H1 (cell line): Measurements from ENCODE around the gene PRXL2B. TPM values are rescaled to one million over a fixed set of nuclear protein-coding genes. Genes with fewer than 3 reads are reported as not detected.

Source experiments
- CTCF ChIA-PET: fragments of 300-600 bp; sonication (Branson Sonifier 250); formaldehyde crosslinking; loops from one replicate; lab custom pipeline; 2021; ENCODE audit not compliant: partially characterized antibody; lab: Charles Lee
- POLR2A ChIA-PET: fragments of 300-600 bp; sonication (Branson Sonifier 250); formaldehyde crosslinking; loops from one replicate; lab custom pipeline; 2021; ENCODE audit warnings: inconsistent platforms; ENCODE audit not compliant: partially characterized antibody; lab: Charles Lee
- DNase-seq, 2 experiments: peaks; one replicate each; pipeline versions ENCODE4 v3.0.0 to v3.0.0-alpha.2; 2010 to 2022; ENCODE audit warnings: low spot score in 2 of 2, low read depth in 1 of 2, mixed read lengths in 1 of 2
- FAIRE-seq: peaks from 2 replicates; lab custom pipeline; 2011; peaks lifted over from hg19 to GRCh38; lab: Jason Lieb, UNC
- H2AFZ ChIP-seq: 2 replicates; pipeline ENCODE4 v1.8.1; 2012; ENCODE audit warnings: low read length, inconsistent platforms
- H2AK5ac ChIP-seq: 2 replicates; pipeline ENCODE4 v1.6.1; 2013; ENCODE audit warnings: low read depth, low read length
- H2BK120ac ChIP-seq: replicated peaks from 2 replicates; pipeline ENCODE3; 2013; ENCODE audit warnings: low read depth, low read length, inconsistent platforms
- H2BK12ac ChIP-seq: 2 replicates; pipeline ENCODE4 v1.6.1; 2013; ENCODE audit warnings: low read depth, low read length
- H2BK15ac ChIP-seq: 2 replicates; pipeline ENCODE4 v1.6.1; 2013; ENCODE audit warnings: low read length
- H2BK20ac ChIP-seq: 2 replicates; pipeline ENCODE4 v1.6.1; 2013; ENCODE audit warnings: low read length
- H2BK5ac ChIP-seq: 2 replicates; pipeline ENCODE4 v1.6.1; 2013; ENCODE audit warnings: low read depth, low read length
- H3K14ac ChIP-seq: 2 replicates; pipeline ENCODE4 v1.6.1; 2013; ENCODE audit warnings: inconsistent platforms; ENCODE audit not compliant: insufficient read length
- H3K18ac ChIP-seq: 2 replicates; pipeline ENCODE4 v1.6.1; 2013; ENCODE audit warnings: low read length; ENCODE audit errors: extremely low read depth
- H3K23ac ChIP-seq: 2 replicates; pipeline ENCODE4 v1.6.1; 2013; ENCODE audit warnings: inconsistent platforms; ENCODE audit not compliant: insufficient read length
- H3K23me2 ChIP-seq: 2 replicates; pipeline ENCODE4 v1.6.1; 2013; ENCODE audit warnings: low read depth, low read length
- H3K27ac ChIP-seq: 2 replicates; pipeline ENCODE4 v1.6.1; 2011; ENCODE audit warnings: low read depth, low read length, inconsistent platforms
- H3K27me3 ChIP-seq, 4 experiments: replicated peaks in 1 of 4; 1 replicate in 1 of 4; 2 replicates in 3 of 4; pipeline versions ENCODE4 v1.6.1 to v1.8.1; 2011 to 2013; ENCODE audit warnings: low read length in 3 of 4, mild to moderate bottlenecking in 3 of 4, inconsistent platforms in 2 of 4, mixed read lengths in 2 of 4, moderate library complexity in 1 of 4; ENCODE audit not compliant: control insufficient read depth in 3 of 4, insufficient read depth in 3 of 4; ENCODE audit errors: extremely low read depth in 1 of 4
- H3K36me3 ChIP-seq, 4 experiments: 2 replicates each; pipeline versions ENCODE4 v1.6.1 to v1.8.1; 2011 to 2013; ENCODE audit warnings: mild to moderate bottlenecking in 4 of 4, low read length in 3 of 4, moderate library complexity in 2 of 4, control low read depth in 1 of 4, inconsistent platforms in 1 of 4; ENCODE audit not compliant: insufficient read depth in 4 of 4, control insufficient read depth in 2 of 4
- H3K4ac ChIP-seq: replicated peaks from 2 replicates; pipeline ENCODE3; 2013; ENCODE audit warnings: low read length, low read depth, mixed read lengths, inconsistent platforms; ENCODE audit not compliant: insufficient read length
- H3K4me1 ChIP-seq, 4 experiments: replicated peaks in 1 of 4; 1 replicate in 1 of 4; 2 replicates in 3 of 4; pipeline versions ENCODE4 v1.6.1 to v1.8.1; 2011 to 2013; ENCODE audit warnings: low read length in 3 of 4, inconsistent platforms in 2 of 4, mixed read lengths in 1 of 4; ENCODE audit not compliant: insufficient read depth in 4 of 4, control insufficient read depth in 3 of 4
- H3K4me2 ChIP-seq, 2 experiments: 2 replicates each; pipeline versions ENCODE4 v1.6.1 to v1.8.1; 2011 to 2013; ENCODE audit warnings: low read depth in 2 of 2, low read length in 2 of 2, control low read depth in 1 of 2, inconsistent platforms in 1 of 2, mild to moderate bottlenecking in 1 of 2; ENCODE audit not compliant: insufficient read depth in 1 of 2
- H3K4me3 ChIP-seq, 4 experiments: fragments of 200-600, 300-600 bp in 1 of 4; sonication (generic), shearing (Covaris generic), sonication (Bioruptor Twin) in 1 of 4; 2 replicates each; pipeline versions ENCODE4 v1.5.1 to v1.8.1; 2011 to 2016; ENCODE audit warnings: low read length in 4 of 4, low read depth in 3 of 4, control low read depth in 2 of 4, inconsistent platforms in 2 of 4, mild to moderate bottlenecking in 2 of 4, mixed read lengths in 1 of 4, moderate library complexity in 1 of 4; ENCODE audit not compliant: insufficient read depth in 2 of 4; ENCODE audit errors: extremely low read depth in 1 of 4
- H3K56ac ChIP-seq: replicated peaks from 2 replicates; pipeline ENCODE3; 2013; ENCODE audit warnings: low read depth, mild to moderate bottlenecking, mixed read lengths, low read length, inconsistent platforms; ENCODE audit not compliant: insufficient read length
- H3K79me1 ChIP-seq: 2 replicates; pipeline ENCODE4 v1.6.1; 2013; ENCODE audit warnings: low read depth, low read length, control low read depth
- H3K79me2 ChIP-seq, 2 experiments: 2 replicates each; pipeline versions ENCODE4 v1.6.1 to v1.8.1; 2012 to 2013; ENCODE audit warnings: low read length in 2 of 2, mild to moderate bottlenecking in 2 of 2, inconsistent platforms in 1 of 2; ENCODE audit not compliant: insufficient read depth in 2 of 2, control insufficient read depth in 1 of 2
- H3K9ac ChIP-seq, 4 experiments: replicated peaks in 1 of 4; 1 replicate in 1 of 4; 2 replicates in 3 of 4; pipeline versions ENCODE4 v1.6.1 to v1.8.1; 2011 to 2013; ENCODE audit warnings: low read depth in 3 of 4, low read length in 3 of 4, control low read depth in 2 of 4, mild to moderate bottlenecking in 2 of 4, moderate library complexity in 2 of 4, inconsistent platforms in 1 of 4; ENCODE audit errors: extremely low read depth in 1 of 4
- H3K9me3 ChIP-seq, 2 experiments: 2 replicates each; pipeline versions ENCODE4 v1.6.1 to v1.8.1; 2012 to 2013; ENCODE audit warnings: mild to moderate bottlenecking in 2 of 2, moderate library complexity in 2 of 2, control low read depth in 1 of 2, inconsistent platforms in 1 of 2, low read depth in 1 of 2, low read length in 1 of 2, mixed read lengths in 1 of 2; ENCODE audit not compliant: insufficient read depth in 2 of 2
- H4K20me1 ChIP-seq, 2 experiments: replicated peaks in 1 of 2; 2 replicates each; pipeline versions ENCODE3 to v1.8.1; 2011 to 2013; ENCODE audit warnings: inconsistent platforms in 2 of 2, low read length in 2 of 2, mild to moderate bottlenecking in 1 of 2; ENCODE audit not compliant: insufficient read depth in 2 of 2, control insufficient read depth in 1 of 2
- H4K5ac ChIP-seq: 2 replicates; pipeline ENCODE4 v1.6.1; 2013; ENCODE audit warnings: low read length, low read depth, mixed read lengths, inconsistent platforms; ENCODE audit not compliant: insufficient read length
- H4K8ac ChIP-seq: 2 replicates; pipeline ENCODE4 v1.8.0; 2013; ENCODE audit warnings: mild to moderate bottlenecking, moderate library complexity, low read length, inconsistent platforms; ENCODE audit not compliant: insufficient read depth; ENCODE audit errors: extremely low read depth
- H4K91ac ChIP-seq: replicated peaks from 2 replicates; pipeline ENCODE3; 2013; ENCODE audit warnings: low read length, mixed read lengths, inconsistent platforms; ENCODE audit not compliant: insufficient read length
- BRCA1 ChIP-seq: IDR thresholded peaks from 2 replicates; pipeline ENCODE4 v1.6.1; 2012; ENCODE audit warnings: low read depth, low read length, improper control_type of control experiment
- CEBPB ChIP-seq: IDR thresholded peaks from 2 replicates; pipeline ENCODE4 v1.6.1; 2012; ENCODE audit warnings: low read depth, low read length
- EGR1 ChIP-seq: IDR thresholded peaks from 2 replicates; pipeline ENCODE4 v1.6.1; 2011; ENCODE audit warnings: low read depth, low read length, borderline replicate concordance
- HDAC6 ChIP-seq: IDR thresholded peaks from one replicate; pipeline ENCODE4 v1.7.1; 2012; ENCODE audit warnings: low read depth, mild to moderate bottlenecking, inconsistent platforms, low read length, moderate library complexity
- MAFK ChIP-seq: IDR thresholded peaks from 2 replicates; pipeline ENCODE4 v1.6.1; 2012; ENCODE audit warnings: low read depth, mild to moderate bottlenecking, improper control_type of control experiment, low read length
- PHF8 ChIP-seq: fragments of 200-600 bp; sonication (generic); conservative IDR thresholded peaks from 2 replicates; pipeline ENCODE4 v1.7.1; 2012; ENCODE audit warnings: low read depth, mild to moderate bottlenecking, inconsistent platforms, low read length, moderate library complexity
- POLR2AphosphoS5 ChIP-seq: IDR thresholded peaks from 2 replicates; pipeline ENCODE4 v1.6.1; 2011; ENCODE audit warnings: low read depth, low read length
- POU5F1 ChIP-seq: IDR thresholded peaks from 2 replicates; pipeline ENCODE4 v1.6.1; 2011; ENCODE audit warnings: low read depth, mild to moderate bottlenecking, low read length, moderate library complexity
- RAD21 ChIP-seq, 2 experiments: IDR thresholded peaks in 1 of 2; conservative IDR thresholded peaks in 1 of 2; 2 replicates each; pipeline ENCODE4 v1.6.1; 2011; ENCODE audit warnings: low read depth in 2 of 2, low read length in 2 of 2, improper control_type of control experiment in 1 of 2, inconsistent platforms in 1 of 2, mild to moderate bottlenecking in 1 of 2, moderate library complexity in 1 of 2
- TAF1 ChIP-seq: IDR thresholded peaks from 2 replicates; pipeline ENCODE4 v1.6.1; 2011; ENCODE audit warnings: mild to moderate bottlenecking, low read depth, low read length
- ZNF274 ChIP-seq: IDR thresholded peaks from 2 replicates; pipeline ENCODE4 v1.7.0; 2012; ENCODE audit warnings: low read length, borderline replicate concordance; ENCODE audit errors: extremely low read depth
- WGBS, 2 experiments: shearing (Covaris generic) in 1 of 2; methylation state at CpG; one replicate each; pipeline versions ENCODE4 v1.1.6 to v1.1.7; 2013 to 2015; ENCODE audit warnings: low lambda C conversion rate in 2 of 2, mixed read lengths in 2 of 2, inconsistent platforms in 1 of 2, low coverage in 1 of 2, missing lambda C conversion rate in 1 of 2; ENCODE audit not compliant: insufficient replicate concordance in 2 of 2, insufficient coverage in 1 of 2, insufficient read length in 1 of 2; ENCODE audit errors: extremely low coverage in 1 of 2, missing lambda C conversion rate in 1 of 2; 5-methylcytosine and 5-hydroxymethylcytosine counted together
- polyA plus RNA-seq, 7 experiments: library from polyadenylated mRNA; depleted of rRNA in 3 of 7; stranded (reverse) in 5 of 7; unstranded in 2 of 7; fragments of >200 nt in 5 of 7; fragments of 200-250 nt in 2 of 7; gene quantifications; 1 replicate in 5 of 7; 2 replicates in 1 of 7; 4 replicates in 1 of 7; pipeline versions ENCODE4 v1.2.1 to v1.2.3, GENCODE V29; 2011 to 2013; ENCODE audit warnings: missing spikeins in 2 of 7, mixed read lengths in 2 of 7
- total RNA-seq: library from RNA; stranded (reverse); fragmentation: NEBNext Ultra II Directional; extraction: Animal tissue kit (Norgen Biotek cat#: 25700); gene quantifications from 2 replicates; pipeline ENCODE4 v1.2.1, GENCODE V29; 2021

PRXL2B gene
- total and polyA plus RNA-seq, 2 of the 8 experiments (the other 6 are each of a cell fraction or from before 2014, with no cell fraction given): 35.3 to 46.0 TPM

DNA sequence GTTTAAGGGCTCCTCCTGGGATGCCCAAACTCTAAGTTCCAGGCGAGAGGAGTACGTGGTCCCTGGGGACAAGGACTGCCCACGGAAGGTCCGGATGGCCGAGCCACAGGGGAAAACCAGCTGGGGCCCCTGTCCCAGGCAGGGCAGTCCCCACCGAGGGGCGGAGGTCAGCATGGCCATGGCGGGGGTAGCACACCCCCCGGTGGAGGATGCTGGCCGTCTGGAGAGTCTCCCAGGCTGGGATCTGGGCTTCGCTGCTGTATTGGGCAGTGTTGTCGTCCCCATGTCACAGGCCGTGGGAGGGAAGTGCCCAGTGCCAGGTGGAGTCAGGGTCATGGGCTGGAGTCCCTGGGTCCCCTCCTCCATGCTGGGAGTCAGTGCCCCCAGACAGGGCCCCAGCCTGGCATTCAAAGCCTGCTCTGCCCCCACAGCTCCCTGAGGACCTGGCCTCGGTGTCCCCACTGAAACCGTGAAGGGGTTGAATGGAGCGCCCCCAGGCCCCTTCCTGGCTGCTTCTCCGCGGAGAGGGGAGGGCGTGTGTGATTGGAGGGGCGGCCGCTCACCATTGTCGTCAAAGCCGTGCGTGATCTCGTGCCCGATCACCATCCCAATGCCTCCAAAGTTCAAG is 6.8 kb downstream of the PRXL2B start:
- Histone ChIP-seq H3K79me2 (no peaks in the 10 kb centered on the region), H2BK5ac (no peak overlapping the region), H4K91ac (no peak overlapping the region), H3K9ac (no peak overlapping the region), H2AFZ (no peak overlapping the region), H2BK120ac (no peak overlapping the region), H3K4me3 (no peak overlapping the region), H2BK12ac (no peak overlapping the region), H2BK15ac (no peak overlapping the region), H4K5ac (no peak overlapping the region), H3K18ac (no peak overlapping the region), H3K27ac (no peak overlapping the region), H3K4me1 (no peaks in the 10 kb centered on the region), H3K79me1 (no peaks in the 10 kb centered on the region), H3K36me3 (peaks cover 0 to 8% (median 0%) of the 10 kb centered on the region in 4 experiments; a peak in 1 of 8 replicates), H3K4me2 (no peak overlapping the region), H3K14ac (no peak overlapping the region), H3K23ac (no peak overlapping the region), H2BK20ac (no peak overlapping the region), H4K8ac (no peak overlapping the region), H3K9me3 (peaks cover 0 to 12% of the 10 kb centered on the region in 2 experiments; a peak in 2 of 4 replicates), H4K20me1 (peaks cover 0 to 3% of the 10 kb centered on the region in 2 experiments), H3K27me3 (no peaks in the 10 kb centered on the region), H3K4ac (no peak overlapping the region), H3K56ac (no peak overlapping the region), H2AK5ac (no peak overlapping the region), H3K23me2 (no peaks in the 10 kb centered on the region)
- POLR2A ChIA-PET: no interaction called here
- DNase-seq (no peak), FAIRE-seq (no peak)
- no peak for TF ChIP-seq EGR1
- no peak for TF ChIP-seq ZNF274
- TF ChIP-seq CEBPB: no peak
- no peak for TF ChIP-seq MAFK
- TF ChIP-seq POLR2AphosphoS5: no peak
- TF ChIP-seq BRCA1: no peak
- TF ChIP-seq TAF1: no peak
- no peak for TF ChIP-seq PHF8
- TF ChIP-seq HDAC6: no peak
- TF ChIP-seq RAD21 (IDR thresholded peaks at IDR 0.05 in 1 of 2, conservative IDR thresholded peaks at IDR 0.05 in 1 of 2; ENCODE audit: low read depth in 2 of 2, low read length in 2 of 2): no peak
- TF ChIP-seq POU5F1: no peak
- WGBS, 2 experiments: 82% methylated on average over 25 of the region's 26 CpGs; no CpG with 5 or more reads in 1 of the 2 experiments
- CTCF ChIA-PET: no interaction called here
